GDM1 (cell line): ENCODE data around the gene AQP11.
A peak's percentile ranks its signal among the peaks of the same experiment; 100 is the strongest.
"Not testable (repeated sequence)": the region's sequence is repeated elsewhere in the genome, so short reads cannot be mapped to it uniquely, and the experiment has no call there.

Experiments used
- DNase-seq: peaks from one replicate; lab custom pipeline; 2025; lab: John Stamatoyannopoulos, UW

The AQP11 gene

DNA sequence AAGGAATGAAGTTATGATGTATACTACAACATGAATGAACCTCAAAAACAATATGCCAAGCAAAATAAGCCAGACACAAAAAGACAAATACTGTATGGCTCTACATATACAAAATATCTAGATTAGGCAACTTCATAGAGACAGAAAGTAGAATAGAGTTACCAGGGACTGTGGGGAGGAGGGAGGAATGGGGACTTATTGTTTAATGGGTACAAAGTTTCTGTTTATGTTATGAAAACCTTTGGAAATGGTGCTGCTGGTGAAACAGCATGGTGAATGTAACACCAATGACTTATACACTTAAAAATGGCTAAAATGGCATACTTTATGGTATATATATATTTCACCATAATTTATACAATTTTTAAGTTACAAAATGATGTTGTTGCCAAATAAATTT, 4.1 kb downstream of the AQP11 start:
- DNase-seq: no peak

DNA sequence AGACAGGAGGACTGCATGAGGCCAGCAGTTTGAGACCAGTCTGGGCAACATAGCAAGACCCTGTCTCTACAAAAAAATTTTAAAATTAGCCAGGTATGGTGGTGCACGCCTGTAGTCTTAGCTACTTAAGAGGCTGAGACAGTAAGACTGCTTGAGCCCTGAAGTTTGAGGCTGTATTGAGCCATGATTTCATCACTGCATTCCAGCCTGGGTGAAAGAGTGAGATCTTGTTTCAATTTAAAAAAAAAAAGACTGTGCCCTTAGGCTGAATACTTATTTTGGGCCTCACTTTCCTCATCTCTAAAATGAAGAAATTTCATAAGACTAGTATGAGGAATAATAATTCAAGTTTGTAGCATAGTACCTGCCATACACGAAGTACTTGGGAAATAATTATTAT, 6.9 kb downstream of the AQP11 start:
- no peak for DNase-seq

DNA sequence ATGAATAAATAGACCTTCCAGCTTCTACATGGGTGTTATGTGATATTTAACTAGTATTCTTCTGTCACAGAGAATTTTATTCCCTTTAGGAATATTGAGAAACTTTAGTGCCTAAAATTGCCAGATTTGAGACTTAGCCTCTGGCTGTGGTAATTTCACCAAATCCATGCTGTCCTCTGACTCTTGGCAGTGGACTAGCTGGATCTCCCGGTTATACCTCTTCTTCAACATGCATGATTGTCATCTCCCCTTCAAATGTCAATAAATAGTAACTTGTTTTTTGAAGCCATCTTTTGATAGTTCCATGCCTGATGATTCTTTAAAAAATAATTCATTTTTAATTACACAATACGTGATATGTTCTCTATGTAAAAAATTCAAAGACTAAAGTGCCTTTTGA, 8.4 kb downstream of the AQP11 start:
- no peak for DNase-seq

DNA sequence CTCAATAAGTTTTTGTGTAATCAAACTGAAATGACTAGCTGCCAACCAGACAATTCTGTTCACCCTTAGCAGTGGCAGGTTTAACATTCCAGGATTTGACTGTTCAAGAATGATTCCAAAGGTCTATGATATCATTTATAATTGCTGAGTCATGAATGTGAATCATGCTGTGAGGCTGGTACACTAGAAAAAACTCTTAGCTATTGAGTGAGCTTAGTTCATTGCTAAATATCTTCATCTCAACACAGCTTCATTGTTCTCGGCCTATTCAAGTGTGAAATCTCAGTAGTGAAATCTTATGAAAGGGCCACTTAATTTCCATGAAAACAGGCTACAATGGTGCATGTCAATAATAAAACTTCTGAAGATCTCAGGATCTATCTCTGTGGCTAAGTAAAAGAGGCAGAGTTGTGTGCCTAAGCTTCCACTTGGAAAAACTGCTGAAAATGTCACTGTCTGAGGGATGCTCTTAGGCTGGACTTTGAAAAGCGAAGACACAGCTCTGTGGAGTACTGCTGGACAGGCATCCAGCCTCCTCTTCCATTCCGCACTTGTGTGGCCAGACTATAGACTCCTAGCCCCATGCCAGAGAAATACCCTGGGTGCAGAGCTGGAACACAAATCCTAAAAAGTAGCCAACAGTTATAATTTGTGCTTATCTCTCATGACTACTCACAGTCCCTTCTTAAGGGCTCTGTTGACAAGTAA, 12.8 kb downstream of the AQP11 start:
- no peak for DNase-seq

DNA sequence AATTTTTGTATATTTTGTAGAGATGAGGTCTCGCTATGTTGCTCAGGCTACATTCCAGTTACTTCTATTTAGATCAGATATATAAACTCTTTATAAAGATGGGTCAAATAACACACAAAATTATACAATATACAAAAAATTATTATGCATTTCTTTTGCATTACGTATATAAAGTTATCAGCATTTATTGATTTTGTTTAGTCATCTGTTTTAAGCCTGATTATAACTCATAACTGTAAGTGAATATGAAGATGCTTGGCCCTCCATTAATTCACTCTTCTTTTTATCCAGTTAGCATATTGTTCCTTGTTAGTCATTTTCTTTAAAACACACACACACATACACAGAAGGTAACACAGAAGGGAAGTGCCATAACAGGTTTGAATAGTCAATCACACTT, 14.5 kb downstream of the AQP11 start:
- no peak for DNase-seq

DNA sequence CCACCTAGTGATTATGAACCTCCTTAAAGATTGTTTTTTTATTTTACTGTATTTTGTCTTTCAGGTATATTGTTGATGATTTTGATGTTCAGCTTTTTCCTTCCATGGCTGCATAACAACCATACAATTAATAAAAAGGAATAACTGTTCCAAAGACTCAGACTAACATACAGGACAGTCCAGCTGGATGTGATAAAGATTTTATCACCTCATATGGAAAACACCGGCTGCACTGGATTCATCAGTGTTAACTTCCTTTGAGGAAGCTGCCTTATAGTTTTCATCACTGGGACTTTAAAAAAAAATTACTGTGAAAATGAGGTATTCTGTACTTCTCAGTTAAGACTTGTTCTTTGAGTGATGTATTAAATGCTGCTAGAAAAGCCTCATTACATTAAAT, 19.5 kb downstream of the AQP11 start:
- DNase-seq: no peak

DNA sequence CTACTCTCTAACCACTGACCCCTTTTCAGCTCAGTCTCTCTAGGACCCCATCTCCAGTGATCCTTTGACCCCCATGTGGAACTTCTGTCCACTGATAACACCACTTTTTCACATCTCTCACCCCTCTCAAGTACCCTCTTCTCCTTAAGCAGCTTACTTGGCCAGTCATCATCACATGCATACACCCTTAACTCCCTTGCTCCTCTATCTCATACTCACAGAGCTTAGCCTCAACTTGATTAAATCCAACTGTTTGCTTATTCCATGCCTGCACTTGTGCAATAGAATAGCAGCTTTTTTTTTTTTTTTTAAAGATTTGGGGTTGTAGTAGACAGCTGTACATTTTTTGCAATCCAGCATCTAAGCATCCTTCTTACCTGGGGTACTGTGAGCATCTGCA, 22.2 kb downstream of the AQP11 start:
- no peak for DNase-seq

DNA sequence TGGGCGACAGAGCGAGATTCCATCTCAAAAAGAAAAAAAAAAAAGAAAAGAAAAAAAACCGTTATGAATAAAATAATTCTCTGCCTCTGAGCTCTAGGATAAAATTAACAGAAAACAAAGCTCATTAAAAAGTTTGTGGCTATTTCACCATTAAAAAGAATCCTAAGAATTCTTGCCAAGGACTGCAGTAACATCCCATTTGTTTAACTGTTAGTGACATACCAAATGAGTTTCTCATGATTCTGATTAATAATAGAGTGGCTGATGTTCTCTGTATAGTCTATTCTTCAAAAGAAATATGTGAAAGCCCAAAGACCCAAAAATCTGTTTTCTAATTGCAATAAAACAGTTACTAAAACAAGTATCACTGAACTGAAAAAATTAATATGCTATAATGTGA, 28.1 kb downstream of the AQP11 start:
- no peak for DNase-seq

DNA sequence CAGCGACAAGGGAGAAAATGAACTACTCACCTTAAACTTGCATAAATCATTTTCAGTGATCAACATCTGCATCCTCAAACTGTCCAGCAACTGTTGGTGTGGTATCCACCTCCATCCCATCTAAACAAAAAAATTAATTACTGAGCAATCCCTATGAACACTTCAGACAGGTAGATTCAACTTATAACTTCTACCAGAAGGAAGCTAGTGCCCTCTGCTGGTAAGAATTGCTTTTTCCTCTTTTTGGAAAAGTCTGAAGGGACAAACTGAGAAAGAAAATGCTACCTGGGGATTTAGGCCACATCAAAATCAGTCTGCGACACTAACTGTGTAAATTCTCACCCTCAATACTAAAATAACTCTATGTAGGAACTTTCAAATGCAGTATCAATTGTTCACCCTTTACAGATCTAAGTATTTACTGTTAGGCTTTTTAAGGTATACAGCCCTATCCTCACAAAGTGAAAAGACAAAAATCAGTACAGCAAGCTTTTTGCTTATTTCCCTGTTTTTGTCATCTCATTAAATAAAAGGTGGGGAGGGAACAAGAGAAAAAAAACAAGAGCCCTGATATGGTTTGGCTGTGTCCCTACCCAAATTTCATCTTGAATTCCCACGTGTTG, 29.9 kb downstream of the AQP11 start:
- DNase-seq: no peak

DNA sequence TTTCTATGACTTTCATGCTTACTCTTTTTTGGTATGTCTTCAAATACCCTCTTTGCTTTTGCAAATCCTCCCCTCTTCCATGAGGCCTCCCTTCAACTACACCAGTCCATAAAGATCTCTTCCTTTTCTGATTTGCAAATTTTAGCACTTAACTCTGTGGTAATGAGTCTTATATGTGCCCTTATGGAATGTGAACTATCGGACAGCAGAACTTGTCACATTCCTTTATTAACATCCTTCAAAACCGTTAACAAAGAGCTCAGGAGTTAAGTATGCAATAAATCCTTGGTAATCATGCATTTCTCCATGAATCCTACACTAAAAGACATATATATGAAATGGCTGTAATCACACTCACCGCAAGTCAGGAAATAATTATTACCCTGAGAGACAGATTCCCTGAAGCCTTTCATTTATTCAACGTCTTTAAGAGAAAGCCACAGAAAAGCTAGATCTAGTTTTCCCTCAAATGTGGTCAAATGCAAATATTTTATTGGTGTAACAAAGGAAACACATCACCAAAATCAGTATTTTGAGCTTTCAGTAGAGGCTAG, 40.5 kb downstream of the AQP11 start:
- DNase-seq: no peak

DNA sequence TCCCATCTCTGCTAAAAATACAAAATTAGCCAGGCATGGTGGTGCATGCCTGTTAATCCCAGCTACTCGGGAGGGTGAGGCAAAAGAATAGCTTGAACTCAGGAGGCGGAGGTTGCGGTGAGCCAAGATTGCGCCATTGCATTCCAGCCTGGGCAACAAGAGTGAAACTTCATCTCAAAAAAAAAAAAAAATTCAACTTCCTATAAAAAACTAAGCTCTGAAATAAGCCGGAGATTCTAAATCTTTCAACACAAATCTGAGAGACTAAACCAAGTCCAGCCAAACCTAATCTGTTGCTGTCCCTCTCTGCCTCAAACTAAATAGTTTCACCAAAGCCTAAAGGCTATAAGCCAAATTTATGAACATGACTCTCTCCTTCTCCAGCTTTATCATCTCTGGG, 44.2 kb downstream of the AQP11 start:
- DNase-seq: not testable (repeated sequence)

DNA sequence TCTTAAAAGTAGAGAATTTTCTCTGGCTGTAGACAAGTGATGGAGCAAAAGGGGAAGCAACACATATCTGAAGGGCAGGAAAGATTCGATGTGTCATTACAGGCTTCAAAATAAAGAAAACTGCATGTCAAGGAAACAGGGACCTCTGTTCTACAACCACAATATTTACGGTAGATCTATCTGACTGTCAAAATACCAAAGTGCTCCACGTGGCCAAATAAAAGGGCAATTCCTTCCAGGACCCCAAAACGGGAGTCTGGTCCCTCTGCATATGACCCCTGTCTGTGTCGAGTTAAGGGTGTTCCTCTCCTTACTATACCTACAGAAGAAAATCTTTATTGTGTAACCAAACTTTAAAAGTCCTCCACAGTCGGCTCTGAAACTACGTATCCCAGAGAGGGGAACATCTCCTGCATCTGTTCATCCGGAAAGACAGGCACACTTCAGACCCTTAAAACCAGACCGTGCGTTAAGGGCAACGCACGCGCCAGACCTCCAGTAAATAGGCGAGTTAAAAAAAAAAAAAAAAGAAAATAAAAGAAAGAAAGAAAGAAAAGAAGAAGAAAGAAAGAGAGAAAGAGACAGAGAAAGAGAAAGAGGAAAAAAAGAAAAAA, 47.1 kb downstream of the AQP11 start:
- DNase-seq: no peak

DNA sequence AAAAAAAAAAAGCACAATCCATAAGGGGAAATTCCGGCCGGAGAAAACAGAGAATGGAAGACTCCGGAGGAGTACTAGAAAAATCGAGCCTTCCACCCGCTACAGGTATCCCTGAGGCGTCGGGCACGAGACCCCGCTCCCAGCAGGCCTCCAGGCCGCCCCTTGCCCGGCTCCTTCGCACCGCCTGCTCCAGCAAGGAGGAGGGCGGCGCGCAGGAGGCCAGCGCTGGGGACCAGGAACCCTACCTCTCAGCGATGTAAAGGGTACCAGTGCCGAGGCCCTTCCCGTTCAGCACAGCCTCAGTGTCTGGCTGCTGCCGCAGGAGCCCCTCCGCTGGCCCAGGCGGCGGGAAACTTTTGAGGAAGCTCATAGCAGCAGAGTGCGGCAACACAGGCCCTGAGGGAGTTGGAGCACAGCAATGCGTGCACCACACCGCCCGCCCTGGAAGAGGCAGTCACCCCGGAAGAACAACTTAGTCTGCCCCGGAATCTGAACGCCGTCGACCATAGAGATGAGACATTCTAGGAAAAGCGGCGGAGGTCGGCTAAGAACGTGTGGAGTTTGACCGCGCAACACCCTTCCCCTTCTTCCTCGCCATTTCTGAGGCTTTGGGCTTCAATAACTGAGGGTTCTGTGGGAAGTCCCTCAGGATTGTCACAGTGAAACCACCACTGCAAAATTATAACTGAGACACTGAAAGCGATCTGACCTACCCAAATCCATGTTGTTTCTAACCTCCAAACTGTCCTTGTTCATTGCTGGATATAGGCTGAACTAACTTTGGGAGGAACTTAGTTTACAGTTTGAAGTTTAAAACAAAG, 47.8 kb downstream of the AQP11 start, which contains the start of gene CLNS1A:
CLNS1A (minus strand) TSS at position 450 of the 821 bp plus-strand sequence; CDS start at position 370, 80 bp downstream.
- DNase-seq: peak; percentile 89

DNA sequence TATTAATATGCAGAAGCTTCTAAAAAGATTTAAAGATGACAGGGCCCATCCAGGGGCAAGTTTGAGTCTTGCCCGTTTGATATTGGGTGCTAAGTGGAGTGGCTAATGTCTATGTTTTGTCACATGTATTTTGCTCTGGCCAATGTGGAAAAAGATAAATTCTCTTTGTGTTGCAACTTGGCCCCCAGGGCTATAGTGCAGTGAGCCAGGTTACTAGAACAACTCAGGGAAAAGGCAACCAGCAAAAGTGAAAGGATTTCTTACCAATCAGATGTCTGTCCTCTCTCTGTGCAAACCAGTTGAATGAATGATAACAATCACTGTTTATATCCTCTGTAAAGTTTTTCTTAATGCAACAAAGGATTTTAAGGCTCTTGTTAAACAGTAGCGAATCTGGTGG, 52.5 kb downstream of the AQP11 start:
- no peak for DNase-seq

DNA sequence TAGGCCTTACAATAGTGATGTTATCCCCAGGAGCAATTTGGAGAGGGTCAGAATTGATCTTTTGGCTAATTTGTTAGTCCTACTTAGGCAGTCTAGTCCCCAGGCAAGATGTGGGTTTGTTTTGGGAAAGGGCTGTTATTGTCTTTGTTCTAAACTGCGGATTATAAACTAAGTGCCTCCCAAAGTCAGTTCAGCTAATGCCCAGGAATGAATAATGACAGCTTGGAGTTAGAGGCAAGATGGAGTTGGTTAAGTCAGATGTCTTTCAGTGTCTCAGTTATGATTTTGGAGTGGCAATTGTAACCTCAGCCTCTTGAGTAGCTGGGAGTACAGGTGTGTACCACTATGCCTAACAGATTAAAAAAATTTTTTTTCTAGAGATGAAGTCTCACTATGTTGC, 55.1 kb downstream of the AQP11 start:
- no peak for DNase-seq

DNA sequence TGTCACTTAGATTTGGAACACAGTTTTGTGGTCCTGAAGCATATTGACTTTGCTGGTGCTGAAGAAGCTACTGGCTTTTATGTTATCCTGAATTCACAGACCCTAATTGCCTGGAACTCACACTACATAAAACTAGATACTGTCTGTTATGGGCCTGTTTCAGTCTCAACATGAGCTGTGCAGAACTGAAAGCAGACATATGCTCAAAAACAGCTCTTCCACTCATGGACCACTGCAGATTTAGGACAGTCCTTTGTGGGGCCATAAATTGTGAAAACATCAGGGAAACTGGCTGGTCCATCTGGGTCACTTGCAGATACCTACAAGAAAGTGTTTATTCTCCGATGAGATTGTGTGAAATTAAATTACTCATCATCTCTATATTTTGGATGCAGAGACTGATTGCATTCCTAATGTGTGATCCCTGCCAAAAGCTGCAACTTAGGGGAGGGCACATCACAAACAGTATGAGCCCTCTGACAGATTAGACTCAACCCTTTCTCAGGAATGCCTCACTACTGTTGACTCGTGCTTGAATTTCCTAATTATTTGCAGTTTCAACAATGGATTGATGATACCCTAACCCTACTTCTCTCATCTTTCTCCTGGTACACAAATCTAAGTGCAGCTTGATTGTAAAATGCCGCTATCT, 58.0 kb downstream of the AQP11 start:
- DNase-seq: no peak

DNA sequence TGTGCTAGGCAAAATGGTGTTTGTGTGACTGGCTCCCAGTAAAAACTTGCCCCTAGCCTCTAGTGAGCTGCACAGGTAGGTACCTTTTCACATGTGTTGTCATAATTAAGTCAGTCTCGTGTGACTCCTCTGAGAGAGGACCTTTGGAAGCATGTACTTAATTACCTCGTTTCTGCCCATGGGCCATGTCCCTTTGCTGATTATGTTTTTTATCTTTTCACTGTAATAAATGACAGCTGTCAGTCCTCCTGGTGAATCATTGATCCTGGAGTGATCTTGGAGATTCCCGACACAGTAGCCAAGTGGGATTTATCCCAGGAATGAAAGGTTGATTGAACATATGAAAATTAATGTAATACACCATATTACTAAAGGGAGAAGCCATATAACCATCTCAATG, 60.4 kb downstream of the AQP11 start:
- DNase-seq: no peak

DNA sequence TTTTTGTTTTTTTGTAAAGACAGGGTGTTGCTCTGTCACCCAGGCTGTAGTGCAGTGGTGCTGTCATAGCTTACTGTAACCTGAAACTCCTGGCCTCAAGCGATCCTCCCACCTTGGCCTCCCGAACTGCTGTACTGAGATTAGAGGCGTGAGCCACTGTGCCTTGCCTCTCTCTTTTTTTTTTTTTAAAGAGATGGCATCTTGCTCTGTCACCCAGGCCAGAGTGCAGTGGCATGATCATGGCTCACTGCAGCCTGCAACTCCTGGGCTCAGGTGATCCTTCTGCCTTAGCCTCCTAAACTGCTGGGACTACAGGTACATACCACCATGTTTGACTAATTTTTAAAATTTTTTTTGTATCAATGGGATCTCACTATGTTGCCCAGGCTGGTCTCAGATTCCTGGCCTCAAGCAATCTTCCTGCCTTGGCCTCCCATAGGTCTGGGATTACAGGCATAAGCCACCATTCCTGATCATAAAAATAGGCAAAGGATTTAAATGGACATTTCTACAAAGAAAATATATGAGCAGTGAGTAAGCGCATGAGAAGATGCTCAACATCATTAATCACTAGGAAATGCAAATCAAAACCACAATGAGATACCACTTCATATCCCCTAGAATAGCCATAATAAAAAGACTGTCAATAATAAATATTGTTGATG, 65.1 kb downstream of the AQP11 start:
- no peak for DNase-seq

DNA sequence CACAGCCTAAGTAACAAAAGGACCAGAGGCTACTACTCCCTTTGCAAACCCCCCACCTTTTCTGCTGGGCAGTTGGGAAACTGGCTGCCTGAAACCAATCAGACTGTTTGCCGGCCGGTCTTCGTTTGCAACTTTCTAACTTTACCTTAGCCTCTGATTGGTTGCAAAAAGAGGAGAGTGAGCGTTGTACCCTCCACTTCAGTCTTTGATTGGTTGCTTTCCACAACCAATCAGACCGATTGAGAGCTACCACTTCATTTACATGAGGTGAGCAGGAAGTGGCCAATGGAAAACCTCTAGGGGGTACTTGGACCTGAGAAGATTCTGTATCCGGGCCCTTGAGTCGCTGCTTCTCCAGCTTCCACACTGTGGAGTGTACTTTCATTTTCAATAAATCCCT, 66.6 kb downstream of the AQP11 start:
- DNase-seq: no peak

DNA sequence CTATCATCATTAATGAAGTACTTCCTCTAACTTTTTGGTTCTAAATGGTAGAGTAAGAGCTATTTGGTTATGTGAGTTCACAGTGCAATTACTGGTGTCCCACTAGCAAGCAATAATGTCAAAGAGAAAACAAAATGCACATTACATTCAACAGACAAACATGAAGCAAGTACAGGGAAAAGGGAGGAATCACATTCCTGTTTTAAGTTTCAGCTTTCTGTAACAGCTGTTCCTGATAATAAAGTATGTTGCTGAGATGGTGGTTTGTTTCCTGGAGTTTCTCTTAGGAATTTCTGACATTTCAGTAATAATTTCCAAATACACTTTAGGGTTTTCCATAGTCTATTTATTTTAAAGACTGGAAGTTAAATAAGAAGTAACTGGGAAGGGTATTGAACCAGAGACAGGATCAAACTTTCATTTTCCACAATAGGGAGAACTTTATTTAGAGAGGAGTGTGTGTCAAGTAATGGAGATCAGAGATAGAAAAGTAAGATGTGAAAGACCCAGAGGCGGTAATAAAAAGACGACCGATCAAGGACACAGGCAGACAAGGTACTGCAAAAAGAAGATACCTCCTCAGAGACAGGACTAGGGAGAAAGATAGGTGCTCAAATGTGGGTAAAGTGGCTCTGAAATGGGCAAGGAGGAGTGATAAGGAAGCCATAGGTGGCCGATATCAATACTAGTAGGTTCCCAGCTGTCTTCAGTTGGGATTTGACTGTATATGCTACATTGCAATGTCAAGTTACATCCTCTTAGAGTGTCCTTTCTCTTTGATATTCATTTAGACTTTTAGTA, 68.7 kb downstream of the AQP11 start:
- DNase-seq: no peak
